Activated T-helper 1 cell treated with Interleukin-2 at 50 U/mL for 16 hours (primary cell): Measurements from ENCODE around the gene AIFM2.
"Not testable (repeated sequence)": the region's sequence is repeated elsewhere in the genome, so short reads cannot be mapped to it uniquely, and the experiment has no call there.

Experiments used
- DNase-seq: peaks from one replicate; pipeline ENCODE4 v3.0.0-alpha.2; 2020; ENCODE audit warnings: low read depth

Gene AIFM2

DNA sequence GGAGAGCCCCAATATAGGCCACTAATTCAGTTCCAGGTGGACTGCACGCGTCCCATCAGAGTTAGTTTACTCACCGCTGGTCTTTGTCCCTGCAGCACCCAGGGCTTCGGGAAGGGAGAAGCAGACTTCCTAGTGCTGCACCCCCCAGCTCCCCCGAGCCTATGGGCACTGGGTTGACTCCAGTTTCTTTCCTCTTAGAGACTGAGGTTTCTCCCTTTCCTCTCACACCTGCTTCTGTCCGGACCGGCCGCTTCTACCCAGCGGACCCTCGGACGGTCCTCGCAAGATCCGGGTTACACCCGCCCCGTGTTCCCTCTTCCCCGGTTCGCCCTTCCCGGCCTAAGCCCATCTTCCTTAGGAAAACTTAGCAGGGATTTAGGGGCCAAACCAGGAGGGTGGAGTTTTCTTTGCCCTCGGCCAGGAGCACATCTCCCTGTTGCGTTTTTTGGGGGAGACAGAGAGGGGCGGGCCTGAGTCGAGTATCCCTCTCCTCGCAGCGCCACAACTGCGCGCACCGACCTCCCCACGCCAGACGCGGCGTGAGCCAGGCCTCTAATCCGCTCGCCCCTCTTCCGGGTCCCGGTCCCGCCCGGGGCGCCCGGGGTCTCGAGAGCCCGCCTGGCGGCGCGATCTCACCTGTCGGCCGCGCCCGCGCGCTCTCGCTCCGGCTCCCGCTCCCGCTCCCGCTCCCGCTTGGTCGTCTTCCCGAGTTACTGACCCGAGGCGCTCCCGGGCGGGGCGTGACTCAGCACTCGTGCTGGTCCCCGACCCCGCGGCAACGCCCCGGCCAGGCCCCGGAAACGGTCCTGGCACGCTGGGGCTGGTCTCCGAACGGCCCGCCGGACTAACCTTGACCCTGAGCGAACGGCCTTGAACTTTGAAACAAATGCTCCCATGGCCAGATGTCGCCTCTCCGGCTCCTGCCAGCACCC lies at the start of gene AIFM2:
Gene AIFM2, minus strand, starts transcription at position 728 of the 932 bp plus-strand sequence. CDS start 8,741 bp downstream, outside the sequence.
- DNase-seq: no peak

DNA sequence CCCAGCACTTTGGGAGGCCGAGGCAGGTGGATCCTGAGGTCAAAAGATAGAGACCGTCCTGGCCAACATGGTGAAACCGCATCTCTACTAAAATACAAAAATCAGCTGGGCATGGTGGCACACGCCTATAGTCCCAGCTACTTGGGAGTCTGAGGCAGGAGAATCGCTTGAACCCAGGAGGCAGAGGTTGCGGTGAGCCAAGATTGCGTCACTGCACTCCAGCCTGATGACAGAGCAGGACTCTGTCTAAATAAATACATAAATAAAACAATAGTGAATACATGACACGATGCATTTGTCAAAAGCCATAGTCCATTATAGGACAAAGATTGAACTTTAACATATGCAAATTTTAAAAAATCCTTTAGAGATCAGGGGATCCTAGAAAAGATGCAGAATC lies 46.6 kb upstream of the AIFM2 start:
- DNase-seq: not testable (repeated sequence)

DNA sequence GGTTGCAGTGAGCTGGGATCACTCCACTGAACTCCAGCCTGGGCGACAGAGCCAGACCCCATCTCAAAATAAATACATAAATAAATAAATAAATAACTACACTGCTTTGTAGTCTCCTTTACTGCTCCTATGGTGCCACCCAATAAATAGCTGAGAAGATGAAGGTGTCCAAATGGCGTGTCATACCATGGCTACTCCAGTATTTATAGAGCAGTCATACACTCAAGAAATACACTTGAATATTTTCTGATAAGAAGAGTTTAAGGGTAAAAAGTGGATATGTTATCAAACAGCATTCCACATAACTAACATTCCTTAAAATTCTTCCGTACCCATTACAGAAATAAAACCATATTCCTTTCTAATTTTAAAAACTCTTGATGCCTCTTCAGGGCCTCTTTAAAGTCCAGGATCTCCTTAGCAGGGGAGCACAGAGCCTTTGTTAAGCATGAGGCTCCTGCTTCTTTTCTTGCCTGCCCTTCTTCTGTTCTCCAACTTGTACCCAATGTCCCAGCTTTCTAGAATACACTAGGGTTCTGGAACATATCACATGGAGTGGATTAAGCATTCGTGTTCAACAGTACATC lies 45.6 kb upstream of the AIFM2 start:
- DNase-seq: no peak

DNA sequence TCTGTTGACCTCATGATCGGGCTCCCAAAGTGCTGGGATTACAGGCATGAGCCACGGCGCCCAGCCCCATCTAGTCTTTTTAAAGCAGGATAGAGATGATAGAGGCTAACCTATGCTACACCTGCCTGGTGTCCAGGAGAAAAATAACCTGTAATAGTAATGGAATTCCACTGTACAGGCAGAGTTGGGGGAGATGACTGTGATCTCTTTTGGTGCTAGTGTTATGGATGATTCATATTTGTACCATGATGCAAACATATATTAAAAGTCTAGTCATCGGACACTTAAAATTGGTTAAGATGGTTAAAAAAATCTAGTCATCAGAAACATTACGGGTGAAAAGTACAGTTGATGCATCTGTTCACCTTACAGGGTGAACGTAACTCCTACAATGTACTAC lies 43.8 kb upstream of the AIFM2 start:
- DNase-seq: no peak

DNA sequence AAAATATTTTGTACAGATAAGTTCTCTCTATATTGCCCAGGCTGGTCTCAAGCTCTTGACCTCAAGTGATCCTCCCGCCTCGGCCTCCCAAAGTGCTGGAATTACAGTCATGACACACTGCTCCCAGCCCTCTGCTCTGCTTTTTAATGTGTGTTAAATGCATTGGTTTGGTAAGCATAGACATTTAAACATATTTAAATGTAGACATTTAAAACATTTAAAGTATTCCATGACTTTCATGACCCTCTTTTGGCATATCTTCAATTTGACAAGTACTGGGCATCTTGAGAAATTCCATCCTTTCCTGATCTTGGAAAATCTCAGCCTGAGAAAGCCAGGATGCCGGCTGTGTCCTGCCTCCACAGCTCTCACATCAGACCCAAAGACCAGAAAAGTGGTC lies 42.9 kb upstream of the AIFM2 start:
- no peak for DNase-seq

DNA sequence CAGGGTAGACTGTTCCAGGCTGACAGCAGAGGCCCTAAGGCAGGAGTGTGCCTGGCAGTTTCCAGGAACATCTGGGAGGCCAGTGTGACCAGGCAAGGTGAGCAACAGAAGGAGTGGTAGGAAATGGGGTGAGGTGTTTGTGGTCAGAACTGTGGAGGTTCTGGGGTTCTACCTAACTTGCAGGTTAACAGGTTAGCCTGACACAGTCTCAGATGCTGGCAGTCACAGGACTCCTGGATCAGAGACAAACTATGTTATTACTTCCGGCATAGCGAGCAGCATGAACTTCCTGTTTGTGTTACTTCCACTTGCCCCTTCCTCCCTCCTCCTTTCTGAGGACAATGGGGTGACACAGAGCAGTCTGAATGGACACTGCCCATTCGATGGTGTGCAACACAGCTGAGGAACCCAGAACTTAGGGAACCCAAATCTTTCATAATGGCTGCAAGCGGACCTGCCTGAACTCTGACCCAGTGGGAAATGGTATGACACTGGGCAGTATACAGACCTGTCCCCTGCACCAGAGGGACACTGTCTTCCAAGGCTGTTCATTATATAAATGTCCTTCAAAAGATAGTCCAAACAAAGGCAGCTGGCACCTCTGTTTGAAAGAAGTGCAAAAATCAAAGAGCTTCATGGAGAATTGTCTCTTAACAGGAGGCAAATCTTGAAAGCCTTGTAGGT lies 41.6 kb upstream of the AIFM2 start:
- DNase-seq: no peak

DNA sequence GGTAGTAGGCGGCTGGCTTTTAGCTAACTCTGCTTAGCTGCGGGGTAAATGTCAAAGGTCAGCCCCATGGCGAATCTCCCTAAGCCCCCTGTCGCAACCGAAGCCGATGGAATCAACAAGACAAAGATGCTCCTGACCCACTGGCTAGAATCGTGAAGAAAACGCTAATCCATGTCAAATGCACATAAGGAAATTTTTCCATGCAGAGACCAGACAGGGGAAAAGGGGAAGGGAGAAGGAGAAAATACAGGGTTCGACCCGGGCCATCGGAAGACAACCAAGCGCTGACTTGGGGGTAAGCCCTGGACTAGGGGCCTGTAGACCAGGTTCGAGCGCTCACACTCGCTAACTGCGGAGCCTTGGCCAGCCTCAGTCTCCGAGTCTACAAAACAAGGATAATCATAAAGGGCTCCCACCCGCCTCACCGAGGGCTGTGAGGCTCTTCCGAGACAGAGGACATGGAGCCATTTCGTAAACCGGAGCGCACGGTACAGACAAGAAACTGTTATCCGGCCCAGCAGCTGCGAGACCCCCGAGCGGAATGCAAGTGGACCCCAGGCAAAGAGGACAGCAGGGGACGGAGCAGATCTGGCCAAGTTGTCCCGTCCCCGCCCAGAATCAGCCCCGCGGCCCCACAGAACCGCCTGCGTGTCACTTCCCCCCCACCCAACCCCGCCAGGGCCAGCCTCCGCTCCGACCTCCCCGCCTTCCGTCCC lies 37.2 kb upstream of the AIFM2 start:
- no peak for DNase-seq

DNA sequence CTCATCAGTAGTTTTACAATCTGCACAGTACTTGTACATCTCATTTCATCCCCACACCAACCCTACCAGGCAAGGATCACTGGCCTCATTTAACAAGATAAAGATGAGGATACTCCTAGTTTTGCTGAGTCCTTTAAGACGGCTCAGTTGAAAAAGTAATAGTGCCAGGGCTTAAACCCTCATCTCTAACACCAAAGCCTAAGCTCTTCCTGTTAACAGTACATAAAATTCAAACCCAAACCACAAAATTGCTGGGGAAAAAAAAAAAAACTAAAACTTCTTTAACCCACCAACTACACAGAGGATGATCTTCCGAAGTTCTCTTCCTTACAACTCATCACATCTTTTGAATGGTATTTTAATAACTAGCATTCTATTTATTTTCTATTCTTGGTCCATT lies 36.4 kb upstream of the AIFM2 start:
- no peak for DNase-seq

DNA sequence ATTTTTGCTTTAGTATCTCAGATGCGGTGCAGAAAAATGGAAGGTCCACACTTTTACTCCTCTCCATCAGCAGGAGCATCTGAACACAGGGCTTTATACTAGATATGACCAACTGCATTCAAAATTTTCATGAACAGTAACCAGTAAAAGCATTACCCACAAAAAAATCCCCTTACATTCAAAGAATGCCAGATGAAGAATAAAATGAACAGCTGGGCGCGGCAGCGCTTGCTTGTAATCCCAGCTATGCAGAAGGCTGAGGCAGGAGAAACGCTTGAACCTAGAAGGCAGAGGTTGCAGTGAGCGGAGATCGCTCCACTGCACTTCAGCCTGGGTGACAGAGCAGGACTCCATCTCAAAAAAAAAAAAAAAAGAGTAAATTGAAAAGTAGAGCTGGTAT lies 34.6 kb upstream of the AIFM2 start:
- DNase-seq: no peak

DNA sequence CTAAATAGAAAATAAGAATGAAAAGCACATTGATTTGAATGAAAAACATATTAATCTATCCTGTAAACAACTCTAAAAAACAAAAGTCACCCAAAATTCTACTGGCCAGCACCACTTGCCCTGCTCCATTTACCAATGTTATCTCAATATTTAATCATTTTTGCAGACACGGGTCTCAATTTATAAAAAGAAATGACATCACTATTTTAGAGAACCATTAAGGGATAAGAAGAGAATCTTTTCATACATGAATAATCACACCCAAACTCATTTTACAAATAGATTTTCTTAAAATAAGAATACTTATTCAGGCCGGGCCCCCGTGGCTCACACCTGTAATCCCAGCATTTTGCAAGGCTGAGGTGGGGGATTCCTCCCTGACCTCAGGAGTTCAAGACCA lies 33.8 kb upstream of the AIFM2 start:
- no peak for DNase-seq

DNA sequence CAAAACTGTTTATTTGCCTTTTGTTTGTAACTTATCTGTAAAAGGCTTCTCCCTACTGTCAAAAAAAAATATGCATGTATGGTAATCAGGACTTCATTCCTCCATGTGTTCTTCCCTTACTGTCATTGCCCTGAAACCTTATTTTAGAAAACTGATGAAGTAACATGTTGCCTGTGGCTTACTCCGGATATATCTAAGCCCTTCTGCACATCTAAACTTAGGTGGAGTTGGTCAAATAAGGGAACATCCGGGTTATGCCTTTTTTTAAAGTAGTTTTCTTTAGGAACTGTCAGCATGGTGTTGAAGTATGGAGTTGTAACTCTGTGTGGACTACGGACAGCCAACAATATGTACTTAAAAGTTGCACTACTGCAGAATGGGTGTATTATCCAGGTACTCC lies 31.5 kb upstream of the AIFM2 start:
- DNase-seq: no peak

DNA sequence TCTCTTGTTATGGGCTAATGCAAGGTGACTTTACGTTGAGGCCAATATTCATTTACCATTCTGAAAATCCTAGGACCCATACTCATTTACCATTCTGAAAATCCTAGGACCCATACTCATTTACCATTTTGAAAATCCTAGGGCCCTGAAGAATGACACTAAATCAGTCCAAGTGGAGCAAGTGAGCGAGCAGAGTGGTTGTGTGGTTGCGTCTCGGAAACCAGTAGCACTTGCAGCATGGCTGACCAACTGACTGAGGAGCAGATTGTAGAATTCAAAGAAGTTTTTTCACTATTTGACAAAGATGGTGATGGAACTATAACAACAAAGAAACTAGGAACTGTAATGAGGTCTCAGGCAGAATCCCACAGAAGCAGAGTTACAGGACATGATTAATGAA lies 30.8 kb upstream of the AIFM2 start:
- no peak for DNase-seq

DNA sequence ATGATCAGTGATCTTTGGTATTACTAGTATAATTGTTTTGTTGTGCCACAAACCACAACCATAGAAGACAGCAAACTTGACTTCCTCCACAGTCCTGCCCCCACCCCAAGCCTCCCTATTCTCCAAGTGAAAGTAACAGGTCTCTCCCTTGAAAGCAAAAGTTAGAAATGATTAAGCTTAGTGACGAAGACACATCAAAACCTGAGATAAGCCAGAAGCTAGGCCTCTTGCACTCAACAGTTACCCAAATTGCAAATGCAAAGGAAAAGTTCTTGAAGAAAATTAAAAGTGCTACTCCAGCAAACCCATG lies 30.2 kb upstream of the AIFM2 start:
- no peak for DNase-seq

DNA sequence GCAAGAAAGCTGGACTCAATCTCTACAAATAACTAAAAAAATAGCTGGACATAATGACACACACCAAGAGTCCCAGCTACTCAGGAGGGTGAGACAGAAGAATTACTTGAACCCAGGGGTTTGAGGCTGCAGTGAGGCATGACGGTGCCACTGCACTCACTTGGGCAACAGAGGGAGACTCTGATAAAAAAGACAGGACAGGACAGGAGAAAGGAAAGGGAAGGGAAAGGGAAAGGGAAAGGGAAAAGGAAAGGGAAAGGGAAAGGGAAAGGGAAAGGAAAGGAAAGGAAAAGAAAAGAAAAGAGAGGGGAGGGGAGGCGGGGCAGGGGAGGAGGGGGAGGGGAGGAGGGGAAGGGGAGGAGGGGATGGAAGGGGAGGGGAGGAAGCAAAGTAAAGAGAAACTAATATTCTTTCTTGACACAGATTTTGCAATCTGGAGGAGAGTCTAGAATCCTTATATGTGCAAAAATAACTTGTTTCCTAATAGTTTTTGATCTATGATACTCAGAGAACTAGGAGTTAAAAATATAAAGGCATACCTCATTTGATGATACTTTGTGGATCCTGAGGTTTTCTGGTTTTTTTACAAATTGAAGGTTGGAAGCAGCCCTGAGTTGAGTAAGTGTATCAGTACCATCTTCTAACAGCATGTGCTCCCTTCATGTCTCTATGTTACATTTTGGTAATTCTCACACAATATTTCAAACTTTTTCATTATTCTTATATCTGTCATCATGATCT lies 29.7 kb upstream of the AIFM2 start:
- no peak for DNase-seq

DNA sequence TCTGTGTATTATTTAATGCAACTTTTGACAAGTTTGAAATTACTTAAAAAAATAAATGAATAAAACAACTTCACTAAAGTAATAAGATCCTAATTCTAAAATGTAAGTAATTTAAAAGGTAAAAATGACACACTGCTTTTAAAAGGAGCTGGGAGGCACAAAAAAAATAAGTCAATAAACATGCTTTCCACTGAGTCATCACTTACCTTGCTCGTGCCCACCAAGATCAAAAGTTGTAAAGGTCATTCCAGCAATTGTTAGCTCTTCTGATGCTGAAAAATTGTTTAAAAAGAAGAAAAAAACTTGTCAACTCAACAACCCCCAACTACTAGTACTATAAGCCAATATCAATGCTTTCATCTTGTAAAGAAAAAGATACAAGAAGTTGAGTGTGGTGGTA lies 28.2 kb upstream of the AIFM2 start:
- DNase-seq: no peak

DNA sequence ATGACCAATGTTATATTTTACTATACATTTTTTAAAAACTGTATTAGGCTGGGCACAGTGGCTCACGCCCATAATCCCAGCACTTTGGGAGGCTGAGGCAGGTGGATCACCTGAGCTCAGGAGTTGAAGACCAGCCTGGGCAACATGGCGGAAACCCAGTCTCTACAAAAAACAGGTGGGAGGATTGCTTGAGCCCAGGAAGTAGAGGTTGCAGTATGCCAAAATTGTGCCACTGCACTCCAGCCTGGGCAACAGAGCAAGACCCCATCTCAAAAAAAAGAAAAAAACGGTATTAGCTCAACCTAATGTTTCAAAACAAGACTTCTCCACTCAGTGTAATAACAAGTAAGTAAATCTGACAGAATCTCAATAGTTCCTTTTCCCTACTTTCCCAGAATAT lies 26.7 kb upstream of the AIFM2 start:
- not testable (repeated sequence) for DNase-seq

DNA sequence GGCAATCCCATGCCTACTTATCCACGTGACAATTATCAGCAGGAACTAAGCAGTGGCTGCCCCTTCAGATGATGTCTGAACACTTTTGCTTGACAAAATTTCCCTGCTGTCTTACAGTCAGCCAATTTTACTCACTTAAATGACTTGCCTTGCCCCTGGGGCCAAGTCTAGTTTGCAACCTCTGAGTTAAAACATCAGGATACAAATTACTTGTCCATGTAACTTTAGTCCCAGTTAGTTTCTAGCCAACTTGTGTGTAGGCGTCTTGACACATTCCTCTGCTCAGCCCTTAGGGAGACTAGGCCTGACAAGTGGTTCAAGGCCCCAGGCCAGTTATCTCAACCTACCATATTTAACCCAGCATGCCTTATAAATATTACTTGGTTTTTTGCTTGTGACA lies 25.5 kb upstream of the AIFM2 start:
- DNase-seq: no peak

DNA sequence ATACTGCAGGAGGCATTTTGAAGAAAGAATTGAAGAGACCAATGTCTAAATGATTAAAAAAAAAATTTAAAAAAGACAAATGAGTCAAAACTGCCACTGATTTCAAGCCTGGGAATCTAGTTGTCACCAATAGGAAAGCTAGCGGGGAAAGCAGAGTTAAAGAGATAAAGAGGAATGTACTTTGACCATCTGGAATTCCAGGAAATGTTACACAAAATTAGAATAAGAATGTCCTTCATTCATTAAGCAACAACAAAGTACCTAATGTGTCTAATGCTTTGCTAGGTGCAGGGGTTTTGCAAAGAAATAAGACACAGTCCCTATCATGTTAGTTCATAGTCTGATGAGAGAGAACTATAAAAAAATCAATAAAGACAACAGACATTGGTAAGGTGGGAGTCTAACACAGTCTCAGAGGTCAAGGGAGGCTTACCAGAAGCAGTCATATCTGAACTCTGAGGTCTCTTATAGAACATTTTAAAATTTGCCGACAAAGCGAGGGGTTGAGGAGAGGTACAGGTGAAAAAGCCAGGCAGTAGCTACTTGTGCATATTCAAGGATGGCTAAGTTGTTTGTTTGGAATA lies 22.7 kb upstream of the AIFM2 start:
- no peak for DNase-seq

DNA sequence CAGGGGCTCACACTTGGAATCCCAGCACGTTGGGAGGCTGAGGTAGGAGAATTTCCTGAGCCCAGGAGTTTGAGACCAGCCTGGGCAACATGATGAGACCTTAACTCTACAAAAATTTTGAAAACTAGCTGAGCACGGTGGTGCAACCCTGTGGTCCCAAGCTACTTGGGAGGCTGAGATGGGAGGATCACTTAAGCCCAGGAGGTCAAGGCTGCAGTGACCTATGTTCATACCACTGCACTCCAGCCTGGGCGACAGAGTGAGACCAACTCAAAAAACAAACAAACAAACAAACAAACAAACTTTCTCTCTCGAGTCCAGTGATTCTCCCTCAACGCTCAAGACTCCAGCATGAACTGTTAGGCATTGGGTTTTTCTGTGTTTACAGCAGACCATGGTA lies 15.9 kb upstream of the AIFM2 start:
- DNase-seq: no peak

DNA sequence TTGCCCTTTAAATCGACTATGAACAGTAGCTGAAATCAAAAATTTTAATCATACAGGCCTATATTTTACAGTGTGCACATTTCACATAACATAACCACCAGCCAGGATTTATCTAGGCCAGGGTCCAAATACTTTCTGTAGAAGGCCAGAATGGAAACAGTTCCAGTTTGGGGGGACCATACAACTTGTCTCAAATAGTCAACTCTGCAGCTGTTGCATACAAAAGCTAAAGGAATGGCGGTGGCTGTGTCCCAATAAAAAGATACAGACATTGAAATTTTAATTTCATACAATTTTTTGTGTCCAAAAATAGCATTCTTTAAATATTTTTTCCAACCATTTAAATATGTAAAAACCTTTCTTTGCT lies 14.6 kb upstream of the AIFM2 start:
- DNase-seq: no peak

DNA sequence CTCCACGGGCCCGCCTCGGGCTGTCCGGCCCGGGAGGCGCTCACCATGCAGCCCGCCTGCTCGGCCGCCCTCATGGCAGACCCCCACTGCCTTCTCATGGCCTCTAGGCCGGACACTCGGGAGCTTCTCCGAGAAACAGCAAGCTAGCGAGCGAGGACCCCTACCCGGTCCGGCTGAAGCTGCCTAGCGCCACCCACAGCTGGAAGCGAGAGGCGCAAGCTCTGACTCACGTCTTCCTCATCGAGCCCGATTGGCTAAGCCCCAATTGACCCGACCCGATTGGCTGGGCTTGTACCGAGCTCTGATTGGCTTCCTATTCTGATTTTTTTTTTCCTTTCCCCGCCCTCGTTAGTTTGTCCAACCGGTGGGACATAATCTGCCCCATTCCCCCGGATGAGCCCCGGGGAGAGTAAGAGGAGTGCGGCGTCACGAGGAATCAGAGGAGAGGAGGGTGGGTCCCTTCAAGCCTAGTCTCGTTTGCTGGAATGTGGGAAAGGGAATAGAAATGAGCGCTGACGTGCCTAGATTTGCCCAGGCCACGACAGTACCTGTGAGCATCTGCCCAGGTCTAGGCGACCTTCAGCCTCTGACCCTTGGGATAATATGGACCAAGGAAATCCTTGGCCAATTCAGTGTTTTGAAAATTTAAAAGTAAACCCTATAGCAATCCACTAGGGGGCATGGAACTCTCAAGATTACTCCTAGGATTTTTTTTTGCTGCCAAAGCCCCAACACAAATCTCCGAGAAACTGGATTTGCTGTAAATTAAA lies 14.0 kb upstream of the AIFM2 start, which contains the start of gene TYSND1:
Gene TYSND1, minus strand, starts transcription at position 212 of the 770 bp plus-strand sequence. Its CDS starts 114 bp downstream, at position 98.
- peak; percentile 79 for DNase-seq
